Measurements from ENCODE around the gene N4BP2L1. TPM values are rescaled to one million over a fixed set of nuclear protein-coding genes. Genes with fewer than 3 reads are reported as not detected.

The N4BP2L1 gene
- total RNA-seq, 1 experiment from 2014 or later: 1.1 TPM

DNA sequence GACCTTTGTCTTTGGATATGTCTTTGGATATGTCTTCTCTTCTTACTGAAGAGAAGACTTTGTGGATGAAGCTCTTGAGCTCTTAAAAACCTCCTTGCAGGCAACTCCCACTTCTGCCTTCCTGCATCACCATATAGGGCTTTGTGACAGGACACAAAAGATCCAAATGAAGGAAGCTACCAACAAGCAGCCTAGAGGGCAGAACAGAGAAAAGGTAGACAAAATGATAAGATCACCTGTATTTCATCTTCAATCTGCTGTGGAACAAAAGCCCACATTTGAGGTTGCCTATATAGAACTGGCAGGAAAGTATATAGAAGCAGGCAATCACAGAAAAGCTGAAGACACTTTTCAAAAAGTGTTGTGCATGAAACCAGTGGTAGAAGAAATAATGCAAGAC, 42.5 kb downstream of the N4BP2L1 start:
- no peaks in the 10 kb centered on the region for H3K27me3 ChIP-seq (ENCODE audit: insufficient read depth, low read length)
- H3K36me3 ChIP-seq (ENCODE audit: control insufficient read depth in 1 of 2, insufficient read depth in 2 of 2, low read length in 2 of 2): peaks cover 2 to 10% of the 10 kb centered on the region in 2 experiments; a peak in 2 of 4 replicates
- H3K9me3 ChIP-seq (ENCODE audit: control insufficient read depth in 1 of 2, insufficient read depth in 1 of 2, low read depth in 1 of 2, low read length in 2 of 2): no peaks in the 10 kb centered on the region
- H3K27ac ChIP-seq (ENCODE audit: low read depth, low read length): no peak overlapping the region
- intact Hi-C loops (cut with micrococcal nuclease): no loop called here
- DNase-seq (ENCODE audit: low read depth, low spot score) (no peak), ATAC-seq (no peak)
- CTCF ChIA-PET: no interaction called here
- no peak overlapping the region for H2AFZ ChIP-seq (ENCODE audit: low read depth, low read length, poor library complexity, severe bottlenecking)
- H3K79me2 ChIP-seq (ENCODE audit: insufficient read depth, low read length): no peaks in the 10 kb centered on the region
- no TSS peak for BruUV-seq (replicated peaks)
- H3K9me2 ChIP-seq (ENCODE audit: insufficient read depth): no peaks in the 10 kb centered on the region
- H3K4me3 ChIP-seq (replicated peaks in 1 of 2; ENCODE audit: low read depth in 1 of 2, low read length in 2 of 2): no peak overlapping the region
- H3K4me2 ChIP-seq (ENCODE audit: low read length): no peak overlapping the region
- H4K20me1 ChIP-seq (ENCODE audit: insufficient read depth): no peaks in the 10 kb centered on the region
- TF ChIP-seq, protein P1, sequence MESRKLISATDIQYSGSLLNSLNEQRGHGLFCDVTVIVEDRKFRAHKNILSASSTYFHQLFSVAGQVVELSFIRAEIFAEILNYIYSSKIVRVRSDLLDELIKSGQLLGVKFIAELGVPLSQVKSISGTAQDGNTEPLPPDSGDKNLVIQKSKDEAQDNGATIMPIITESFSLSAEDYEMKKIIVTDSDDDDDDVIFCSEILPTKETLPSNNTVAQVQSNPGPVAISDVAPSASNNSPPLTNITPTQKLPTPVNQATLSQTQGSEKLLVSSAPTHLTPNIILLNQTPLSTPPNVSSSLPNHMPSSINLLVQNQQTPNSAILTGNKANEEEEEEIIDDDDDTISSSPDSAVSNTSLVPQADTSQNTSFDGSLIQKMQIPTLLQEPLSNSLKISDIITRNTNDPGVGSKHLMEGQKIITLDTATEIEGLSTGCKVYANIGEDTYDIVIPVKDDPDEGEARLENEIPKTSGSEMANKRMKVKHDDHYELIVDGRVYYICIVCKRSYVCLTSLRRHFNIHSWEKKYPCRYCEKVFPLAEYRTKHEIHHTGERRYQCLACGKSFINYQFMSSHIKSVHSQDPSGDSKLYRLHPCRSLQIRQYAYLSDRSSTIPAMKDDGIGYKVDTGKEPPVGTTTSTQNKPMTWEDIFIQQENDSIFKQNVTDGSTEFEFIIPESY (IDR thresholded peaks at IDR 0.05; ENCODE audit: extremely low read depth, insufficient replicate concordance, low read length): no peak
- TF ChIP-seq EZH2 (IDR thresholded peaks at IDR 0.05): no peak
- no peak for TF ChIP-seq FOSL1 (IDR thresholded peaks at IDR 0.05; ENCODE audit: low read depth)
- TF ChIP-seq SP1 (IDR thresholded peaks at IDR 0.05; ENCODE audit: low read depth): no peak
- TF ChIP-seq CEBPB (IDR thresholded peaks at IDR 0.05; ENCODE audit: low read depth): no peak
- no peak for TF ChIP-seq ELF1 (IDR thresholded peaks at IDR 0.05; ENCODE audit: borderline replicate concordance, low read depth)
- TF ChIP-seq RAD21 (IDR thresholded peaks at IDR 0.05; ENCODE audit: low read depth): no peak
- TF ChIP-seq EZH2phosphoT487 (IDR thresholded peaks at IDR 0.05; ENCODE audit: borderline replicate concordance): no peak
- no peak for TF ChIP-seq EGR1 (IDR thresholded peaks at IDR 0.05; ENCODE audit: low read depth)
- TF ChIP-seq REST (IDR thresholded peaks at IDR 0.05; ENCODE audit: low read depth): no peak
- TF ChIP-seq, protein P2, sequence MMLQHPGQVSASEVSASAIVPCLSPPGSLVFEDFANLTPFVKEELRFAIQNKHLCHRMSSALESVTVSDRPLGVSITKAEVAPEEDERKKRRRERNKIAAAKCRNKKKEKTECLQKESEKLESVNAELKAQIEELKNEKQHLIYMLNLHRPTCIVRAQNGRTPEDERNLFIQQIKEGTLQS (IDR thresholded peaks at IDR 0.05): no peak
- H3K9ac ChIP-seq (ENCODE audit: low read length): no peak overlapping the region
- POLR2A ChIA-PET: no interaction called here
- H3K4me1 ChIP-seq (ENCODE audit: control insufficient read depth in 1 of 2, insufficient read depth in 2 of 2, low read length in 2 of 2): no peaks in the 10 kb centered on the region
- RAD21 ChIA-PET (ENCODE audit: low non-redundant PET in 1 of 2, low total read pairs in 2 of 2, uncharacterized antibody in 2 of 2, unreplicated experiment in 2 of 2): no interaction called here

Measured in HCT116 (cell line).